MM.1S (cell line): ENCODE measurements around the gene SCAMP1.

Source experiments
- CTCF ChIP-seq: fragments of 300-600 bp; sonication (generic); IDR thresholded peaks from 2 replicates; pipeline ENCODE4 v1.5.1; 2016; ENCODE audit warnings: antibody characterized with exemption, low read length, mixed read lengths
- EZH2 ChIP-seq: fragments of 300-600 bp; sonication (generic); optimal IDR thresholded peaks from 2 replicates; pipeline ENCODE3; 2017; ENCODE audit warnings: low read depth, mild to moderate bottlenecking, antibody characterized with exemption, low read length, mixed read lengths

- TF ChIP-seq CTCF (no peak), EZH2 (no peak)
These were observed 70.4 kb downstream of the SCAMP1 start for GRCh38 chr5:78430866-78431265.
